Nephron progenitor cell (in vitro differentiated cells): ENCODE data around the gene GK.

ENCODE experiments used
- DNase-seq: peaks from one replicate; pipeline ENCODE4 v3.0.0; 2021
- H3K27ac Mint-ChIP-seq: 2 replicates; pipeline ENCODE4 v1.8.0; 2021; ENCODE audit warnings: mild to moderate bottlenecking, moderate library complexity, mixed read lengths
- H3K27me3 Mint-ChIP-seq: 2 replicates; pipeline ENCODE4 v1.8.0; 2021; ENCODE audit warnings: mild to moderate bottlenecking, low read depth, mixed read lengths; ENCODE audit not compliant: poor library complexity
- H3K36me3 Mint-ChIP-seq: 2 replicates; pipeline ENCODE4 v1.8.0; 2021; ENCODE audit warnings: low read depth, mixed read lengths
- H3K4me1 Mint-ChIP-seq: 2 replicates; pipeline ENCODE4 v1.8.0; 2021; ENCODE audit warnings: mixed read lengths
- H3K4me3 Mint-ChIP-seq: 2 replicates; pipeline ENCODE4 v1.8.0; 2021; ENCODE audit warnings: mild to moderate bottlenecking, moderate library complexity, mixed read lengths
- H3K9me3 Mint-ChIP-seq: 2 replicates; pipeline ENCODE4 v1.8.0; 2021; ENCODE audit warnings: mild to moderate bottlenecking, moderate library complexity, mixed read lengths
- CTCF ChIP-seq: fragments of 200-600 bp; sonication (generic); IDR thresholded peaks from 2 replicates; pipeline ENCODE4 v1.5.0; 2021; ENCODE audit warnings: antibody characterized with exemption

Gene GK

GRCh38 chrX:30680618-30681017 is 27.4 kb downstream of the GK start:
- Mint-ChIP-seq H3K36me3 (peaks cover 27% of the 10 kb centered on the region), H3K27me3 (no peaks in the 10 kb centered on the region), H3K27ac (no peak overlapping the region), H3K9me3 (no peaks in the 10 kb centered on the region), H3K4me1 (no peaks in the 10 kb centered on the region), H3K4me3 (no peak overlapping the region)
- DNase-seq: no peak
- no peak for TF ChIP-seq CTCF

GRCh38 chrX:30688641-30689040 is 35.4 kb downstream of the GK start:
- Mint-ChIP-seq H3K36me3 (peaks cover 10% of the 10 kb centered on the region), H3K4me3 (no peak overlapping the region), H3K4me1 (no peaks in the 10 kb centered on the region), H3K9me3 (no peaks in the 10 kb centered on the region), H3K27ac (no peak overlapping the region), H3K27me3 (no peaks in the 10 kb centered on the region)
- no peak for TF ChIP-seq CTCF
- DNase-seq: no peak

- no peaks in the 10 kb centered on the region for H3K9me3 Mint-ChIP-seq
- H3K4me3 Mint-ChIP-seq: no peak overlapping the region
- H3K4me1 Mint-ChIP-seq: no peaks in the 10 kb centered on the region
- no peaks in the 10 kb centered on the region for H3K27me3 Mint-ChIP-seq
- H3K27ac Mint-ChIP-seq: no peak overlapping the region
- TF ChIP-seq CTCF: no peak
- no peak for DNase-seq
- peaks cover 6% of the 10 kb centered on the region for H3K36me3 Mint-ChIP-seq
These were observed 35.9 kb downstream of the GK start for GRCh38 chrX:30689116-30689515.

GRCh38 chrX:30690330-30690729 is 37.1 kb downstream of the GK start:
- no peak for DNase-seq
- Mint-ChIP-seq H3K4me3 (no peak overlapping the region), H3K27ac (no peak overlapping the region), H3K4me1 (no peaks in the 10 kb centered on the region), H3K27me3 (no peaks in the 10 kb centered on the region), H3K36me3 (peaks cover 14% of the 10 kb centered on the region), H3K9me3 (no peaks in the 10 kb centered on the region)
- TF ChIP-seq CTCF: no peak

GRCh38 chrX:30693999-30694650 is 40.9 kb downstream of the GK start:
- no peaks in the 10 kb centered on the region for H3K27me3 Mint-ChIP-seq
- no peak overlapping the region for H3K27ac Mint-ChIP-seq
- no peak for DNase-seq
- H3K4me1 Mint-ChIP-seq: no peaks in the 10 kb centered on the region
- peaks cover 19% of the 10 kb centered on the region for H3K36me3 Mint-ChIP-seq
- TF ChIP-seq CTCF: no peak
- H3K4me3 Mint-ChIP-seq: no peak overlapping the region
- no peaks in the 10 kb centered on the region for H3K9me3 Mint-ChIP-seq

- no peak overlapping the region for H3K4me3 Mint-ChIP-seq
- TF ChIP-seq CTCF: no peak
These were observed 49.5 kb downstream of the GK start for GRCh38 chrX:30702736-30703135.

More at GRCh38 chrX:30702736-30703135, 49.5 kb downstream of the GK start:
- H3K36me3 Mint-ChIP-seq: no peaks in the 10 kb centered on the region
- H3K9me3 Mint-ChIP-seq: no peaks in the 10 kb centered on the region
- no peak overlapping the region for H3K27ac Mint-ChIP-seq
- H3K4me1 Mint-ChIP-seq: no peaks in the 10 kb centered on the region
- DNase-seq: no peak
- H3K27me3 Mint-ChIP-seq: no peaks in the 10 kb centered on the region
